Stimulated activated naive CD8-positive, alpha-beta T cell treated with anti-CD3 and anti-CD28 coated beads, Interleukin-15, amount 100 ng/mL, for 72 hours (primary cell): Measurements from ENCODE around the gene TEX36.
A peak's percentile ranks its signal among the peaks of the same experiment; 100 is the strongest.
"Not testable (repeated sequence)": the region's sequence is repeated elsewhere in the genome, so short reads cannot be mapped to it uniquely, and the experiment has no call there.

Source experiments
- ATAC-seq: fragments of 150-1000 bp; cut with Tn5 transposase; 2 replicates; pipeline ENCODE4 v1.10.0; 2021; ENCODE audit warnings: mild to moderate bottlenecking, moderate library complexity
- DNase-seq, 2 donors: peaks; one replicate each; pipeline ENCODE4 v3.0.0; 2021 to 2022
- H3K27ac Mint-ChIP-seq, 2 donors: one replicate each; pipeline ENCODE4 v1.8.0; 2022; ENCODE audit warnings: mild to moderate bottlenecking in 2 of 2, mixed read lengths in 2 of 2, moderate library complexity in 2 of 2
- H3K27me3 Mint-ChIP-seq: one replicate; pipeline ENCODE4 v1.8.0; 2022; ENCODE audit warnings: mixed read lengths
- H3K4me1 Mint-ChIP-seq: one replicate; pipeline ENCODE4 v1.8.0; 2022; ENCODE audit warnings: mild to moderate bottlenecking, mixed read lengths
- H3K4me3 Mint-ChIP-seq, 2 donors: one replicate each; pipeline ENCODE4 v1.8.0; 2022; ENCODE audit warnings: mild to moderate bottlenecking in 2 of 2, mixed read lengths in 2 of 2, moderate library complexity in 1 of 2
- H3K9me3 Mint-ChIP-seq, 2 donors: one replicate each; pipeline ENCODE4 v1.8.0; 2022; ENCODE audit warnings: mixed read lengths in 2 of 2

Gene TEX36

GRCh38 chr10:125683063-125683462 lies at the start of gene TEX36:
Gene TEX36 (minus strand): TSS chr10:125683163. CDS start chr10:125682989, 174 bp downstream.
- no peaks in the 10 kb centered on the region for H3K27me3 Mint-ChIP-seq
- no peak within 1 kb of the TSS for H3K27ac Mint-ChIP-seq
- no peak within 1 kb of the TSS for H3K4me3 Mint-ChIP-seq
- no peak for ATAC-seq
- H3K4me1 Mint-ChIP-seq = no peaks in the 10 kb centered on the region
- H3K9me3 Mint-ChIP-seq = peaks cover 5 to 15% of the 10 kb centered on the region in 2 donors
- no peak for DNase-seq

GRCh38 chr10:125727436-125727835 lies 44.5 kb upstream of the TEX36 start:
- no peak overlapping the region for H3K27ac Mint-ChIP-seq

GRCh38 chr10:125726914-125727313 lies 44.0 kb upstream of the TEX36 start:
- Mint-ChIP-seq H3K27me3 (no peaks in the 10 kb centered on the region), H3K4me3 (no peak overlapping the region), H3K4me1 (peaks cover 11% of the 10 kb centered on the region), H3K9me3 (no peaks in the 10 kb centered on the region), H3K27ac (no peak overlapping the region)
- DNase-seq = no peak
- ATAC-seq = no peak

More at GRCh38 chr10:125727436-125727835, 44.5 kb upstream of the TEX36 start:
- Mint-ChIP-seq H3K4me1 (peaks cover 6% of the 10 kb centered on the region), H3K9me3 (no peaks in the 10 kb centered on the region), H3K4me3 (no peak overlapping the region), H3K27me3 (no peaks in the 10 kb centered on the region)
- DNase-seq (no peak), ATAC-seq (no peak)

- DNase-seq (no peak), ATAC-seq (no peak)
- H3K4me1 Mint-ChIP-seq = peaks cover 28% of the 10 kb centered on the region
- H3K27me3 Mint-ChIP-seq = no peaks in the 10 kb centered on the region
- H3K4me3 Mint-ChIP-seq = no peak overlapping the region
- no peaks in the 10 kb centered on the region for H3K9me3 Mint-ChIP-seq
- no peak overlapping the region for H3K27ac Mint-ChIP-seq
Observed at GRCh38 chr10:125722811-125723210, 39.8 kb upstream of the TEX36 start.

GRCh38 chr10:125721035-125721434 lies 38.1 kb upstream of the TEX36 start:
- no peak overlapping the region for H3K27ac Mint-ChIP-seq
- ATAC-seq (no peak), DNase-seq (no peak)
- H3K9me3 Mint-ChIP-seq = no peaks in the 10 kb centered on the region
- no peaks in the 10 kb centered on the region for H3K27me3 Mint-ChIP-seq
- H3K4me3 Mint-ChIP-seq = peak overlapping the region; percentile 24 to 57
- H3K4me1 Mint-ChIP-seq = peaks cover 28% of the 10 kb centered on the region

GRCh38 chr10:125720002-125720382 lies 37.0 kb upstream of the TEX36 start:
- no peaks in the 10 kb centered on the region for H3K27me3 Mint-ChIP-seq
- DNase-seq = no peak
- H3K27ac Mint-ChIP-seq = peak overlapping the region; percentile 99
- peak overlapping the region; percentile 94 to 99 for H3K4me3 Mint-ChIP-seq
- ATAC-seq = no peak
- H3K4me1 Mint-ChIP-seq = peaks cover 28% of the 10 kb centered on the region
- no peaks in the 10 kb centered on the region for H3K9me3 Mint-ChIP-seq

- Mint-ChIP-seq H3K4me1 (peaks cover 28% of the 10 kb centered on the region), H3K9me3 (peaks cover 0 to under 1% of the 10 kb centered on the region in 2 donors), H3K27me3 (no peaks in the 10 kb centered on the region), H3K27ac (peak within 1 kb of the TSS; percentile 99), H3K4me3 (peak within 1 kb of the TSS; percentile 94 to 99)
- ATAC-seq (peak; percentile 96), DNase-seq (peak; percentile 99)
Observed at GRCh38 chr10:125719173-125720001, 36.4 kb upstream of the TEX36 start, which contains the start of gene EDRF1. Gene EDRF1 (plus strand): TSS chr10:125719709. CDS start chr10:125719808, 99 bp downstream.

GRCh38 chr10:125714728-125715127 lies 31.8 kb upstream of the TEX36 start:
- not testable (repeated sequence) for DNase-seq, H3K4me1 Mint-ChIP-seq, H3K27me3 Mint-ChIP-seq, H3K27ac Mint-ChIP-seq, ATAC-seq, H3K4me3 Mint-ChIP-seq
- peaks cover 16 to 25% of the 10 kb centered on the region in 2 donors for H3K9me3 Mint-ChIP-seq

GRCh38 chr10:125711110-125711750 lies 28.3 kb upstream of the TEX36 start:
- no peaks in the 10 kb centered on the region for H3K4me1 Mint-ChIP-seq
- H3K9me3 Mint-ChIP-seq = peaks cover 16 to 25% of the 10 kb centered on the region in 2 donors
- H3K4me3 Mint-ChIP-seq = no peak overlapping the region
- DNase-seq (no peak), ATAC-seq (no peak)
- H3K27ac Mint-ChIP-seq = no peak overlapping the region
- no peaks in the 10 kb centered on the region for H3K27me3 Mint-ChIP-seq

GRCh38 chr10:125709553-125710474 lies 26.9 kb upstream of the TEX36 start:
- Mint-ChIP-seq H3K27me3 (no peaks in the 10 kb centered on the region), H3K27ac (no peak overlapping the region), H3K4me1 (no peaks in the 10 kb centered on the region), H3K4me3 (no peak overlapping the region), H3K9me3 (peaks cover 16 to 25% of the 10 kb centered on the region in 2 donors)
- ATAC-seq (no peak), DNase-seq (no peak)

- Mint-ChIP-seq H3K4me3 (no peak overlapping the region), H3K4me1 (no peaks in the 10 kb centered on the region), H3K9me3 (peaks cover 16 to 21% of the 10 kb centered on the region in 2 donors), H3K27me3 (no peaks in the 10 kb centered on the region), H3K27ac (no peak overlapping the region)
- no peak for DNase-seq
- ATAC-seq = no peak
Observed at GRCh38 chr10:125708971-125709503, 26.1 kb upstream of the TEX36 start.

GRCh38 chr10:125707541-125708468 lies 24.8 kb upstream of the TEX36 start:
- DNase-seq (no peak), ATAC-seq (no peak)
- no peak overlapping the region for H3K27ac Mint-ChIP-seq
- H3K4me3 Mint-ChIP-seq = no peak overlapping the region
- peaks cover 13% of the 10 kb centered on the region in 2 donors for H3K9me3 Mint-ChIP-seq
- H3K4me1 Mint-ChIP-seq = no peaks in the 10 kb centered on the region
- H3K27me3 Mint-ChIP-seq = peaks cover under 1% of the 10 kb centered on the region

GRCh38 chr10:125700355-125700911 lies 17.5 kb upstream of the TEX36 start:
- no peaks in the 10 kb centered on the region for H3K4me1 Mint-ChIP-seq
- H3K9me3 Mint-ChIP-seq = peaks cover 5 to 9% of the 10 kb centered on the region in 2 donors
- no peak overlapping the region for H3K4me3 Mint-ChIP-seq
- no peak overlapping the region for H3K27ac Mint-ChIP-seq
- H3K27me3 Mint-ChIP-seq = peaks cover 10% of the 10 kb centered on the region
- DNase-seq = no peak
- no peak for ATAC-seq

GRCh38 chr10:125699562-125700143 lies 16.7 kb upstream of the TEX36 start:
- Mint-ChIP-seq H3K27me3 (peaks cover 10% of the 10 kb centered on the region), H3K4me1 (no peaks in the 10 kb centered on the region), H3K27ac (no peak overlapping the region), H3K4me3 (no peak overlapping the region), H3K9me3 (peaks cover 5 to 9% of the 10 kb centered on the region in 2 donors)
- ATAC-seq (no peak), DNase-seq (no peak)
